Transverse colon (tissue), 4 donors: ENCODE data around the gene MMP1.

Experiments
- CTCF ChIP-seq, 5 experiments: fragments of 200-600 bp in 3 of 5; fragments of 450-650 bp in 2 of 5; sonication (generic) in 3 of 5; IDR thresholded peaks; 1 replicate in 2 of 5; 2 replicates in 3 of 5; pipeline ENCODE4 v1.5.1; 2016 to 2017; ENCODE audit warnings: antibody characterized with exemption in 5 of 5, inconsistent platforms in 3 of 5, mild to moderate bottlenecking in 2 of 5, moderate library complexity in 1 of 5
- EP300 ChIP-seq: sonication (generic); formaldehyde crosslinking; IDR thresholded peaks from one replicate; pipeline ENCODE4 v1.6.1; 2017; ENCODE audit warnings: antibody characterized with exemption, low read depth
- POLR2A ChIP-seq: fragments of 450-650 bp; IDR thresholded peaks from one replicate; pipeline ENCODE4 v1.6.1; 2016; ENCODE audit warnings: antibody characterized with exemption, mild to moderate bottlenecking, moderate library complexity
- POLR2AphosphoS5 ChIP-seq, 3 donors: sonication (generic); formaldehyde crosslinking; IDR thresholded peaks; one replicate each; pipeline ENCODE4 v1.6.1; 2016; ENCODE audit warnings: antibody characterized with exemption in 3 of 3

- no peak for TF ChIP-seq CTCF (IDR thresholded peaks at IDR 0.05)
- TF ChIP-seq EP300, result no peak
- TF ChIP-seq POLR2A, result no peak
- TF ChIP-seq POLR2AphosphoS5 (IDR thresholded peaks at IDR 0.05), result no peak
Measured at GRCh38 chr11:102784380-102784779, 13.6 kb downstream of the MMP1 start.
